ENCODE results near the gene EPHA6. TPM values are rescaled to one million over a fixed set of nuclear protein-coding genes. Genes with fewer than 3 reads are reported as not detected.

EPHA6 gene
- total and polyA plus RNA-seq, 10 of the 15 experiments (the other 5 are each of a cell fraction or from before 2014, with no cell fraction given) = not detected

DNA sequence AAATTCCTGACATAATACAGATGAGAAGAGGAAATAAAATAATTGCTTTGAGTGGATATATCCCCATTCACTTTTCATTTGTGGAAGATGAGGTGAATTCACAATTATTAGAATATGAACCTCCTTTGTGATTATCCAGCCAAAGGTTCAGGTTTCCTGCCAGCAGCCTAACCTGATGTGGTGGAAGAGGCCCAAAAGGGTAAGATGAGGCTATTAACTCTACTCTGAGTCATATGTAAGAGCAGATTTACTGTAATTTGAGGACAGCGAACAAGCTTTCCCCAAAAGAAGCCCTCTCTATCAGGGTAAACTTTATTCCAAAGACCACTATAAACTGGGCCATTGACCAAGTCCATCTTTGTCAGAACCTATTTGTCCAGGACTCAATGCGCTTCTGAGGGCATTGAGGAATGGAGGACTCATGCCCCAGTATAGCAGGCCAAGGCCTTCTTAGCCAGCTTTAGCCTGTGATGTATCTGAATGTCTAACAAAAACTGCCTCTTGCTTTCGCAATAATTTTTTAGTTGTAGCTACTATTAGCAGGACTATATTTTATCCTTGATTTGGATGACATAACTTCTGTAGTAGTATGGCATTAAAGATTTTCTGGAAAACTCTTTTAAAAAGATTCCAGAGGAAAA is 859.1 kb downstream of the EPHA6 start:
- Histone ChIP-seq H3K36me3 (ENCODE audit: control insufficient read depth in 2 of 2, insufficient read depth in 2 of 2, low read length in 1 of 2) (no peaks in the 10 kb centered on the region), H3K4me1 (ENCODE audit: control insufficient read depth, insufficient read depth, low read length) (no peaks in the 10 kb centered on the region), H3K79me2 (ENCODE audit: control insufficient read depth, insufficient read depth, low read length) (no peaks in the 10 kb centered on the region), H3K27me3 (replicated peaks in 1 of 2; ENCODE audit: control insufficient read depth in 2 of 2, insufficient read depth in 2 of 2, low read length in 1 of 2) (no peaks in the 10 kb centered on the region), H3K27ac (ENCODE audit: control insufficient read depth, insufficient read depth) (no peak overlapping the region), H3K4me2 (ENCODE audit: control insufficient read depth, insufficient read depth) (no peak overlapping the region), H3K9ac (ENCODE audit: control insufficient read depth, insufficient read depth, low read length) (no peak overlapping the region), H3K9me3 (replicated peaks; ENCODE audit: control insufficient read depth, insufficient read depth, low read length) (no peaks in the 10 kb centered on the region), H2AFZ (ENCODE audit: control insufficient read depth, low read depth, low read length) (no peak overlapping the region), H4K20me1 (ENCODE audit: control insufficient read depth, insufficient read depth) (no peaks in the 10 kb centered on the region), H3K4me3 (no peak overlapping the region)
- CTCF ChIA-PET = no interaction called here
- ATAC-seq = no peak
- SMC1A ChIA-PET (ENCODE audit: uncharacterized antibody, unreplicated experiment) = no interaction called here
- POLR2A ChIA-PET = no interaction called here
- in situ Hi-C loops (cut with MboI) = no loop called here
- no peak for DNase-seq (ENCODE audit: low read depth, low spot score)
- BruUV-seq (replicated peaks) = no TSS peak
- RAD21 ChIA-PET (ENCODE audit: unreplicated experiment) = no interaction called here
- FAIRE-seq = no peak
- 43% methylated on average over 3 of the region's 3 CpGs for WGBS (ENCODE audit: insufficient coverage, insufficient replicate concordance, low lambda C conversion rate, missing lambda C conversion rate)
- intact Hi-C loops (cut with micrococcal nuclease; ENCODE audit: unreplicated experiment) = no loop called here
- no peak for TF ChIP-seq CHD1 (IDR thresholded peaks at IDR 0.05; ENCODE audit: low read depth, low read length)
- no peak for TF ChIP-seq HSF1 (IDR thresholded peaks at IDR 0.05; ENCODE audit: low read depth, low read length)
- no peak for TF ChIP-seq RB1 (IDR thresholded peaks at IDR 0.05; ENCODE audit: borderline replicate concordance)
- no peak for TF ChIP-seq POLR2AphosphoS5 (IDR thresholded peaks at IDR 0.05; ENCODE audit: low read length)
- TF ChIP-seq IRF4 (IDR thresholded peaks at IDR 0.05; ENCODE audit: low read depth, low read length) = no peak
- TF ChIP-seq MYB (IDR thresholded peaks at IDR 0.05; ENCODE audit: borderline replicate concordance, low read depth, low read length) = no peak
- TF ChIP-seq RFX5 (IDR thresholded peaks at IDR 0.05; ENCODE audit: low read depth, low read length) = no peak
- TF ChIP-seq NFYA (IDR thresholded peaks at IDR 0.05; ENCODE audit: borderline replicate concordance, low read depth, low read length) = no peak
- no peak for TF ChIP-seq IKZF1 (conservative IDR thresholded peaks at IDR 0.05)
- TF ChIP-seq NRF1 (conservative IDR thresholded peaks at IDR 0.05; ENCODE audit: low read depth, low read length) = no peak
- TF ChIP-seq, protein P1, sequence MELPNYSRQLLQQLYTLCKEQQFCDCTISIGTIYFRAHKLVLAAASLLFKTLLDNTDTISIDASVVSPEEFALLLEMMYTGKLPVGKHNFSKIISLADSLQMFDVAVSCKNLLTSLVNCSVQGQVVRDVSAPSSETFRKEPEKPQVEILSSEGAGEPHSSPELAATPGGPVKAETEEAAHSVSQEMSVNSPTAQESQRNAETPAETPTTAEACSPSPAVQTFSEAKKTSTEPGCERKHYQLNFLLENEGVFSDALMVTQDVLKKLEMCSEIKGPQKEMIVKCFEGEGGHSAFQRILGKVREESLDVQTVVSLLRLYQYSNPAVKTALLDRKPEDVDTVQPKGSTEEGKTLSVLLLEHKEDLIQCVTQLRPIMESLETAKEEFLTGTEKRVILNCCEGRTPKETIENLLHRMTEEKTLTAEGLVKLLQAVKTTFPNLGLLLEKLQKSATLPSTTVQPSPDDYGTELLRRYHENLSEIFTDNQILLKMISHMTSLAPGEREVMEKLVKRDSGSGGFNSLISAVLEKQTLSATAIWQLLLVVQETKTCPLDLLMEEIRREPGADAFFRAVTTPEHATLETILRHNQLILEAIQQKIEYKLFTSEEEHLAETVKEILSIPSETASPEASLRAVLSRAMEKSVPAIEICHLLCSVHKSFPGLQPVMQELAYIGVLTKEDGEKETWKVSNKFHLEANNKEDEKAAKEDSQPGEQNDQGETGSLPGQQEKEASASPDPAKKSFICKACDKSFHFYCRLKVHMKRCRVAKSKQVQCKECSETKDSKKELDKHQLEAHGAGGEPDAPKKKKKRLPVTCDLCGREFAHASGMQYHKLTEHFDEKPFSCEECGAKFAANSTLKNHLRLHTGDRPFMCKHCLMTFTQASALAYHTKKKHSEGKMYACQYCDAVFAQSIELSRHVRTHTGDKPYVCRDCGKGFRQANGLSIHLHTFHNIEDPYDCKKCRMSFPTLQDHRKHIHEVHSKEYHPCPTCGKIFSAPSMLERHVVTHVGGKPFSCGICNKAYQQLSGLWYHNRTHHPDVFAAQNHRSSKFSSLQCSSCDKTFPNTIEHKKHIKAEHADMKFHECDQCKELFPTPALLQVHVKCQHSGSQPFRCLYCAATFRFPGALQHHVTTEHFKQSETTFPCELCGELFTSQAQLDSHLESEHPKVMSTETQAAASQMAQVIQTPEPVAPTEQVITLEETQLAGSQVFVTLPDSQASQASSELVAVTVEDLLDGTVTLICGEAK (IDR thresholded peaks at IDR 0.05; ENCODE audit: borderline replicate concordance) = no peak
- TF ChIP-seq, protein P2, sequence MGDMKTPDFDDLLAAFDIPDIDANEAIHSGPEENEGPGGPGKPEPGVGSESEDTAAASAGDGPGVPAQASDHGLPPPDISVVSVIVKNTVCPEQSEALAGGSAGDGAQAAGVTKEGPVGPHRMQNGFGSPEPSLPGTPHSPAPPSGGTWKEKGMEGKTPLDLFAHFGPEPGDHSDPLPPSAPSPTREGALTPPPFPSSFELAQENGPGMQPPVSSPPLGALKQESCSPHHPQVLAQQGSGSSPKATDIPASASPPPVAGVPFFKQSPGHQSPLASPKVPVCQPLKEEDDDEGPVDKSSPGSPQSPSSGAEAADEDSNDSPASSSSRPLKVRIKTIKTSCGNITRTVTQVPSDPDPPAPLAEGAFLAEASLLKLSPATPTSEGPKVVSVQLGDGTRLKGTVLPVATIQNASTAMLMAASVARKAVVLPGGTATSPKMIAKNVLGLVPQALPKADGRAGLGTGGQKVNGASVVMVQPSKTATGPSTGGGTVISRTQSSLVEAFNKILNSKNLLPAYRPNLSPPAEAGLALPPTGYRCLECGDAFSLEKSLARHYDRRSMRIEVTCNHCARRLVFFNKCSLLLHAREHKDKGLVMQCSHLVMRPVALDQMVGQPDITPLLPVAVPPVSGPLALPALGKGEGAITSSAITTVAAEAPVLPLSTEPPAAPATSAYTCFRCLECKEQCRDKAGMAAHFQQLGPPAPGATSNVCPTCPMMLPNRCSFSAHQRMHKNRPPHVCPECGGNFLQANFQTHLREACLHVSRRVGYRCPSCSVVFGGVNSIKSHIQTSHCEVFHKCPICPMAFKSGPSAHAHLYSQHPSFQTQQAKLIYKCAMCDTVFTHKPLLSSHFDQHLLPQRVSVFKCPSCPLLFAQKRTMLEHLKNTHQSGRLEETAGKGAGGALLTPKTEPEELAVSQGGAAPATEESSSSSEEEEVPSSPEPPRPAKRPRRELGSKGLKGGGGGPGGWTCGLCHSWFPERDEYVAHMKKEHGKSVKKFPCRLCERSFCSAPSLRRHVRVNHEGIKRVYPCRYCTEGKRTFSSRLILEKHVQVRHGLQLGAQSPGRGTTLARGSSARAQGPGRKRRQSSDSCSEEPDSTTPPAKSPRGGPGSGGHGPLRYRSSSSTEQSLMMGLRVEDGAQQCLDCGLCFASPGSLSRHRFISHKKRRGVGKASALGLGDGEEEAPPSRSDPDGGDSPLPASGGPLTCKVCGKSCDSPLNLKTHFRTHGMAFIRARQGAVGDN (IDR thresholded peaks at IDR 0.05) = no peak
- no peak for TF ChIP-seq NKRF (conservative IDR thresholded peaks at IDR 0.05)

All from GM12878 (cell line).